ENCODE measurements around the gene NUMB.

DNA sequence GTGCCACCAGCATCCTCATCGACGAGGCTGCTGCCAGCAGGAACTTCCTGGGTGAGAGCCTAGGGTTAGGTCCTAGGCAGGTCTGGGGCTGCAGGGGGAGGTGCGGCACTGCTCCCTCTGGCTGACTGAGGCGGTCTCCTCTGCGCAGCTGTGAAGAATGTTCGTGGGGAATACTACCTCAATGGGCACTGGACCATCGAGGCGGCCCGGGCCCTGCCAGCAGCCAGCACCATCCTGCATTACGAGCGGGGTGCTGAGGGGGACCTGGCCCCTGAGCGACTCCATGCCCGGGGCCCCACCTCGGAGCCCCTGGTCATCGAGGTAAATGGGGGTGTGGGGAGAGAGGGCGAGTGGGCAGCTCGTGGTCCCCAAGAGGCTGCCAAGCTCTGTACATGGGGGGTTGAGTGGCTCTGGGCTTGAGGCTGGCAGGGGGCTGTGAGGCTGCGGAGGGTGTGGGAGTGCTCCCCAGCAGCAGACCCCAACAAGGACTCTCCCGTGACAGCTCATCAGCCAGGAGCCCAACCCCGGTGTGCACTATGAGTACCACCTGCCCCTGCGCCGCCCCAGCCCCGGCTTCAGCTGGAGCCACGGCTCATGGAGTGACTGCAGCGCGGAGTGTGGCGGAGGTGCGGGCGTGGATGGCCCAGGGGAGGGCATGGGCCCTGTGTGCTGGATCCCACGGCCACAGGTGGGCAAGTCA is 206.7 kb downstream of the NUMB start:
- no peak for TF ChIP-seq EZH2 (IDR thresholded peaks at IDR 0.05; ENCODE audit: insufficient read depth, poor library complexity, severe bottlenecking)
- no peak for TF ChIP-seq EZH2phosphoT487 (IDR thresholded peaks at IDR 0.05; ENCODE audit: insufficient read depth, low read depth)

Data from GM23248 (cell line).